Cerebellar cortex (tissue), 1 donor: ENCODE data around the gene SPEF2.
"Not testable (repeated sequence)": the region's sequence is repeated elsewhere in the genome, so short reads cannot be mapped to it uniquely, and the experiment has no call there.

Experiments used
- DNase-seq: peaks from one replicate; pipeline ENCODE4 v3.0.0-alpha.2; 2015; ENCODE audit warnings: low spot score

Gene SPEF2

DNA sequence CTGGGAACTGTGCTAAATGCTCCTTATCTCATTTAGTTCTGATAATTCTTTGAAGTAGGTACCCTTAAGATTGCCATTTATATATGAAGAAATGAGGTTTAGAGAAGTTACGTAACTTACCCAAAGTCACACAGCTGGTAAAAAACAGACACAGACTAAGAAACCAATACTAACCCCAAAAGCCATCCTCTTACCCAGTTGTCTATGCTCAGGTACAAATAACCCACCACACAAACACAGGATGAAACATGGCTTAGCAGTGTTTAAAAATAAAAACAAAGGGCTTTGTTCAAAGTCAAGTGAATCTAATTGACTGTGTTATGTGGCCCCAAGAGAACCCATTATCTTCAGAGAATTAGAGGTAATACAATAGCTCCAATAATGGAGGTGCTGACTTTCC lies 202.0 kb downstream of the SPEF2 start:
- no peak for DNase-seq

DNA sequence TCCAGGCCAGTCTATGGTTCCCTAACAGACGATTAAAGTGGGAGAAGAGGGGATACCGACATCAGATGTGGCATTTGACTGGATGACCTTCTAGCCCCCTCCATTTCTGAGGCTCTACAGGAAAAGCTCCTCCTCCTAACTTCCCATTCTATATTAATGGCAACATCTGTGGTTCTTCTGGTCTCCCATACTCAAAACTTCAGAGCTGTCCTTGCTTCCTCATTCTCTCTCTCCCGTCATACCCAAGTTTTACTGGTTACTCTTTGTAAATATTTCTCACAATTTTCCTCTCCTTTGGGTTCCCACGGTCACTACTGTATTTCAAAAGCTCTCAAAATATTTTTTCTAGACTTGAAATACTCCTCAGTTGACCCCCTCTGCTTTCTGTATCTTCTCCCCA lies 203.1 kb downstream of the SPEF2 start:
- no peak for DNase-seq

DNA sequence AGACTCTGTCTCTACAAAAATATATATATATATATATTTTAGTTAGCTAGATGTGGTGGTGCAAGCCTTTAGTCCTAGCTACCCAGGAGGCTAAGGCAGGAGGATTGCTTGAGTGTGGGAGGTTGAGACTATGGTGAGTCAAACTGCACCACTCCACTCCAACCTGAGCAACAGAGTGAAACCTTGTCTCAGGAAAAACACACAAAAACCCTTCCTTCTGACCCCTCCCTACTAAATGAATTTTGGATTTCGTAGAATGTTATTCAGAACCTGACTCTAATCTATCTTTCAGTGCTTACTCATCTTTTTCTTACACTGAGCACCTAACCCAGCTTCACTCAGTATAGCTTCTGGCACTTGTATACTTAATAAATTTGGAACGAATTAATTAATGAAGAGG lies 203.8 kb downstream of the SPEF2 start:
- DNase-seq = no peak

DNA sequence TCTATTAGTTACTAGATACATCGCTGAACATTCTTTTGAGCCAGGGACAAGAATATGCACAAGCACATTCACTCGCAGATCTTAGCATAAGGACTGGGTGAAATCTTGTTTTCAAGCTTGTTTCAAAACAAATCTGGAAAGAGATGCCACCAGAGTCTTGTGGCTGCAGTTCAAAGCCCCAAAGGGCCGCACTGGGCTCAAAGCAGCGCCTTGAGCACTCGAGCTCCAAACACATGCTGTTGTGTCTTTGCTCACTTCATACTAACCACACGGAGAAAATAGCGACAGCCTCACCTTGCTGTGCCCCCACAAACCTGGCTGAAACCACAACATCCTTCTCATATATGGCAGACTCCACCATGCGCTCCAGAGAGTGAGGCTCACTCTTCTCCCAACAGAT lies 204.8 kb downstream of the SPEF2 start:
- no peak for DNase-seq

DNA sequence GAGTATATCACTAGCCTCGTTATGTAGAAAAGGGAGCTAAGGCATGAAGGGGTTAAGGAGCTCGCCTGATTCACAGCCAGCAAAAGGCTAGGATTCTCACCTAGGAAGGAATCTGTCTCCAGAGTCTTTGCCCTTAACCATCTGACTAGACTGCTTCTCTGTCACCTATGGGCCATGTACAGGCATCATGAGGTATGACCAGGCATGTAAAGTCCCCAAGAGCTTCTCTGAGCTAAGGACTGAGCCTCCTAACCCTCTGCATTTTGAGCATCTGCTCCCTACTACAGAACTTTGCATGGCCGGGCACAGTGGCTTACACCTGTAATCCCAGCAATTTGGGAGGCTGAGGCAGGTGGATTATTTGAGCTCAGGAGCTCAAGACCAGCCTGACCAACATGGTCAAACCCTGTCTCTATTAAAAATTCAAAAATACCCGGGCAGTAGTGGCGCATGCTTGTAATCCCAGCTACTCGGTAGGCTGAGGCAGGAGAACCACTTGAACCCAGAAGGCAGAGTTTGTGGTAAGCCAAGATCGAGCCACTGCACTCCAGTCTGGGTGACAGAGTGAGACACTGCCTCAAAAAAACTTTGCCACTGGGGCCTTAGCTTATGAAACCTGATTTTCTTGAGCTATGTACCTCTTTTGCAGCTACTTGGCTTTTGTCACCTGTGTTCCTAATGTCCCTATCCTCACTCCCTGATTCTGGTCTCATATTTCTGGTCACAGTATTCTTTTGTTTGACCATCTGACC lies 205.9 kb downstream of the SPEF2 start:
- no peak for DNase-seq

DNA sequence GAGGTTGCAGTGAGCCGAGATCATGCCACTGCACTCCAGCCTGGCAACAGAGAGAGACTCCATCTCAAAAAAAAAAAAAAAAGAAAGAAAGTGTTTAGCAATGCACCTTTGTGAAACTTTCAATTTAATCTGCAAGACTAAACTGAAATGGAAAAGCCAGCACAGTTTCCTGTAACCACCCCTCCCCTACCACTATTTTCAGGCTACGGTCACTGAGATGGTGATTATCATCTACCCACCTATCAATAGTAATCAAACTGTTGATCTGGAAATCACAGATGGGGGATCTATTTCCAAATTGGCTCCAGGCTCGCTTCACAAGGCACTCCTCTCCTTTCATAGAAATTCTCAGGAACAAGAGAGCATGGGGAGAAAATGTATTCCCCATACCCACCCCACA lies 208.4 kb downstream of the SPEF2 start:
- no peak for DNase-seq

DNA sequence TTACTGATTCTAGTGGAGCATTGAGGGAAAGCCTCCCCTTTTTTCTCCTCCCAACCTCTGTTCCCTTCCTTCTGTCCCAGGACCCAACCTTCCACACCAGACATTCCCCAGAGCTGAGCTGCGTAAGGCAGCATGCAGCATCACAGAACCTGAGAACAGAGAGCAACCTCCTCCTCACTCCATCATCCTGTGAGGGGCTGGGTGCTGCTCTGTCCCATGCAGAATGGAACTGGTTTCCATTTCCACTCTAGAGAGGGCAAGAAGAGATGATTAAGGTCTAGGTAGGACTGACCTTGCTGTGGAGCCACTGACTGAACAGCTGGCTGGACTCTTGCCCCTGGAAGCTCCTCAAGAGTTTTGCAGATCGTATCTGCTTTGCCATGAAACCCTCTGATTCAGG lies 208.9 kb downstream of the SPEF2 start:
- DNase-seq = no peak

DNA sequence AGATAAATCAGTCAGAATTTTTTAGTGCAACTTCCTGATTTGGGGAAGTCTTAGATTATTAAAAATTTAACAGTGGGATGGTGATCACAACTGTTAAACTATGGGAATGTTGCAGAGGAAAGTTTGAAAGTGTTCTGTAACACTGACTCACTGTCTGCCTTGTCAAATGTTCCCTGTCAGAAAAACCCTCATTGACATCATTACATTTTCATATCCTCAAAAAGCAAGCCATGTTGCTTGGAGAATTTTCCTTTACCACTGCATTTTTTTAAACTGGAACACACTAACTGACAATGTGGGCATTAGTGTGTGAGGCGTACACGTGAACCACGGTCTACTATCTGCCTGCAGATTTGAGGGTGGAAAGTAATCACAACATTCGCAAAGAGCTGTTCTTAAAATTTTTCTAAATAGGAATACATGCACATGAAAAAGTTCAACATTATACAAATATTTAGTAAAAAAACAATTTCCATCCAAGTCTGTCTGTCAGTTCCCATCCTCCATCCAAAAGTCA lies 210.5 kb downstream of the SPEF2 start:
- no peak for DNase-seq

DNA sequence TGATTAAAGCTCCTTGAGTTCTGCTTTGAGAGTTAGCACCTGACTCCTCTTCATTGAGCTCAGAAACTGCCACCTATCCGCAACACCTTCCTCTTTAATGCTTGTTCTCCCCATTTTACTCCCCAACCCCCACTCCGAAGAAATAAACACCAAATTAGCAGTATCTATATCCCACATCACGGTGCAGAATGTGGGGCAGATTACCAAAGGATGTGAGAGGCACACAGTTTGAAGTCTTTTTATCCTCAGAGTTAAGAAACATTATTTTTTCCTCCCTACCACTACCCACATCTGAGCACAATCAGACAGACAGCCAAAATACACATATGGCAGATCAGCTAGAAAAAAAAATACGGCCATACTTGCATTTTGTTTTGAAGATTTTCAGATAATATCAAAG lies 212.9 kb downstream of the SPEF2 start:
- no peak for DNase-seq

DNA sequence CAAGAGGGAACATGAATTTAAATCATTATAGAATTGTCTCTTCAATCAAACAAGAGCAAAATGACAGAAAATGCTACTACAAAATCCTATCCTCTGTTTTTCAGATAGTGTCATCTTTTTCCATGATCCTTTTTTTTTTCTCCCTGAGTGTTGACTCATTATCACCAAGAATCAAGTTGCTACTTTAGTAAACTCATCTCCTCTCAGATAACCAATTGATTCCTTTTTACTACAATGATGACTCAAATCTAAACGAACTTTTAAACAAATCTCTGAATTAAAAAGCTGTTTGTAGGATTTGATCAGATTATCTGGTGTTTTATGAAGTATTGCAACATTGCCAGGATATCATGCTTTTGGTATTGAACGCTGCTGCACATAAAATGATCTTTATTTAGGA lies 215.1 kb downstream of the SPEF2 start:
- no peak for DNase-seq

DNA sequence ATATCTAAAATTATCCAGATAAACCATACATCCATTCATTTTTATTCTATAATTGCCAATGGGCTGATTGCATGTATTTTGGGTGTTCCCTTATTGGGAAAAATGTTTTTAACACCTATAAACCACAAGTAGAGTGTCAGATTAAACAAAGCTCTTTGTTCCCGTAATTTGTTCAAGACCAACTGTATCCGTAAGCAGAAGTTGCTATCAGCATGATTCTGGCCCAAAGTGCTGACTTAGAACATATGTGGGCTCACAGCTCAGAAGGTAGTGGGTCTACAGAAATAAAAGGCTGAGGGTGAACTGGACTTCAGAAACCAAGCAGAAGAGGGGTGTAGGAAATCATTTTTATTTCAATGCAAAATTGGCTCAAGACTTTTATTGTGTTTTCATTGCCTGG lies 215.6 kb downstream of the SPEF2 start:
- DNase-seq = no peak

DNA sequence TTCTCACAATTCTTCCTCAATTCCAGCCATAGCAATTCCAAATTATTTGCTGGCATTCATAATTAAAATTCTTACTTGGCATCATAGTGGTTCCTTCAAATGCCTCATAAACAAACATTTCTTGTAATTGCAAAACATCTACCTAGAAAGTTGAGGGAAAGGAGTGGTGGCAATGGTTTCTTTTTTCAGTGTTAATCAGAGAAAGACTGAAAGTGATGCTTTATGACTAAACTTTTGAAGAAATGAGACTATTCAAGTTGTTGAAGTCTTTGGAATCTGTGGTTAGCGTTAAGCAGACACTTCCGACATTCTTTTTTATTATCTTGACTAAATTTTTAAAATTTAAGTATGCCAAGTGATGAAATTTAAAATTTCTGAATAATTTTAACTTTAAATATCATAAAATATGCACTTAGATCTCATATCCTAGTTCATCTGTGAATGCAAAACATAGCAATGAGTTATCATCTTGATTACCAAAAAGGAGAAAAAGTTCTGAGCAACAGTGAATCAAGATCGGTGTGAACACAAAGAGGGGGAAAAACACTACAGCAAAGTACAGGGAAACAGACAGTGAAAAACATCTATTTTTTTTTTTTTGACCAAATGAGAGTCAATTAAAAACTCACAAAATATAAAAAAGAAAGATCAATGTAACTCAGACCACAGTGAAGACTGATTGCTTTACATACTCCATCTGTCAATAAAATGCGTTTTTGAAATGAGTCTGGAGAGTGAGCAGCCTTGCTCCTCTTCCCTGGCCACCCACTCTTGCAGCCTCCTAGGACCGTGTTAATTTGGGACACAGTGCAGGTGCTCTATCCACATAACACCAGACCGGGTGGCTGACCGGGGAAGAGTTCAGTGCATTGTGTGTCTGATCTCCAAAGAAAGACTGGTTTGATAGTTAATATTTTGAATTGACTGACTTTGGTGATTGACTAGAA lies 218.4 kb downstream of the SPEF2 start:
- DNase-seq = no peak

DNA sequence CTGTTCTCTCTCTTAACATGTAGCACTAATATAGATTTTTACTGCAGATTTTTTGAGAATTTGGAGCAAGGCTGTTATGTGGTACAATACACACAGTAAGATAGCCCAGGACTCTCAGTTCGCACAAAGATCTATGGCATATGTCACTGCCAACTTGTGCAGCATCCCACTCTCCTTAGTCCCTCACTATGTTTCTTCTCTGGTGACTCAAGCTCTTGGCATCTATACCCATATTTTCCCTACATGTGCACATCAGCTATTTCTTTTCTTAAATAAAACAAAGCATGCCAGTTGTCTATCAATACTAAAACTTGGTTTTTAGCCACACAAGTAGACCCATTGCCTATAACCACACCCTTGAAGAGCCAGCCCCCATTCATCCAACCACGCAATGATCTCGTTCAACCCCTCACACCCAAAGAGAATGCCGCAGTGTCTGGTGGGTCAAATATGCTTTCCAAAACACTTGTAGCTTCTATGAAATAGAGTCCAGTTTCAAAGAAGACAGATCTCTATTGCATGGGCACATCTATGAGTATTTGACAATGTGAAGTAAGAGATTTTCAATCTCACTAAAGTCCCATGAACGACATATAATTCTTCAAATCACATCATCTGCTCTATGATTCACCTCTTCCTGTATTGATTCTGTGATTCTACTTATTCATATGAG lies 220.8 kb downstream of the SPEF2 start:
- no peak for DNase-seq

DNA sequence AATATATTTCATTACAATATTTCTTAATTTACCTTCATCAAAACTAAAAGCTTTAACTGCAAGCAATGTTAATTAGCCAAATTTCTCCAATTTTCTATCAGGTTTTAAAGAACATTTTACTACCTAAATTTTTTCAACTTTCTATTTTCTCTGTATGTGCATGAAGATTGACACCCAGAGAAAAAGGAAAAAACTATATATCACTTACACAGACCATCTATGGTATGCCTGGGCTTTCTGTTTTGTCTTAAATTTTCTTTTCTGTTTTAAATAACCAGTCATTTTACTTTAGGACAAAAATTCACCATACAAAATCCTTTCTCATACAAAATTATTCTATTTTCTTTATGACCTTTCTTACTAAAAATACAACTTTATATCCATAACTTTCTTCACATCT lies 225.2 kb downstream of the SPEF2 start:
- no peak for DNase-seq

DNA sequence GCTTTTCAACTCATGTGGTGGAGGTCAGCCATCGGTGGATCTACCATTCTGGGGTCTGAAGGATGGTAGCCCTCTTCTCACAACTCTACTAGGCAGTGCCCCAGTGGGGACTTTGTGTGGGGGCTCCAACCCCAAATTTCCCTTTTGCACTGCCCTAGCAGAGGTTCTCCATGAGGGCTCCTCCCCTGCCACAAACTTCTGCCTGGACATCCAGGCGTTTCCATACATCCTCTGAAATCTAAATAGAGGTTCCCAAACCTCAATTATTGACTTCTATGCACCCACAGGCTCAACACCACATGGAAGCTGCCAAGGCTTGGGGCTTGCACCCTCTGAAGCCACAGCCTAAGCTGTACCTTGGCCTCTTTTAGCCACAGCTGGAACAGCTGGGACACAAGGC lies 227.8 kb downstream of the SPEF2 start:
- DNase-seq = not testable (repeated sequence)

DNA sequence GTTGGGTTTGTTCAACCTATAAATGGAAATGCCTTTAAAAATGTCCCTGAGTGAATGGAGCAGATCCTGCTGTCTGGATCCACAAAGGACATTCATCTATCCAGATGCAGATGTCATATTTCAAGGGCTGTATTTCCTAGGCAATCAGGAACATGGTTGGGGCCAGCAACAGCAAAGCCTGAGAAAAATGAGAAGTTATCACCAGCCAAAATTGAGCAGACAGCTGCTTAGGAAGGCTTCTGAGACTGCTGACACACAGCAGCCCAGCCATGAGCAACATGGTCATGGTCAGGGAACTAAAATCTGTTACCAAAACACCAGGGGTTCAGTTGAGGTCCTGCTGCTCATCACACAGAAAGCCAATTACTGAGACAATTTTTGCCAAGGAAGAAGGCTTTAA lies 229.8 kb downstream of the SPEF2 start:
- no peak for DNase-seq

DNA sequence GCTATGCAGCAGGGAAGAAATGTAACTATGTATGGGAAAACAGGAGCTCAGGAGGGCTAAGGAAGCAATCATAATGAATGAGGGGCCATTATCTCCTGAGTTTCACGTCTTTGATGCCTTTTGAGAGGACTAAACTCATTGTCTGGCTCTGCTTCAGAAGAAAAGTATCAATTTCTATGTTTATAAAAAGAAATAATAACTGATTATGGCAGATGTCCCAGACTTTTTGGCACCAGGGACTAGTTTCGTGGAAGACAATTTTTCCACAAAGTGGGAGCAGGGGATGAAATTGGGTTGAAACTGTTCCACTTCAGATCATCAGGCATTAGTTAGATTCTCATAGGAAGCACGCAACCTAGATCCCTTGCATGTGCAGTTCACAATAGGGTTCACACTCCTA lies 230.3 kb downstream of the SPEF2 start:
- no peak for DNase-seq

DNA sequence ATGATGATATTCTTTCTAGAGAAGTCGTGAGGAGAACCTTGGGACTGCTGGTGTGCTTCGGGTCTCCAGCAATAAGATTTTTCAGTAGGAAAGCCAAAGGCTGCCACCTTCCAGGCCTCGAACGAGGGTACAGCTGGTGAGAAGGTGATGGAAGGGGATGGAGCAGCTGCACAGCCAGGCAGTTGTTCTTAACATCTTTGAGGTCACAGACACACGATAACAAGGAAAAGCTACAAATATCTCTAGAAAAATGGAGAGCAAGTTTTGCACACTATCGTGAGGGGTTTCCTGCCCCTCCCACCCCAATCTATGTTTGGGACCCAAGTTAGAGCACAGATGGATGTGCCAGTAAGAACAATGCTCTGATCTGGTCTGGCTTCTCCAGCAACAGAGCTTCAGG lies 232.2 kb downstream of the SPEF2 start:
- DNase-seq = no peak

DNA sequence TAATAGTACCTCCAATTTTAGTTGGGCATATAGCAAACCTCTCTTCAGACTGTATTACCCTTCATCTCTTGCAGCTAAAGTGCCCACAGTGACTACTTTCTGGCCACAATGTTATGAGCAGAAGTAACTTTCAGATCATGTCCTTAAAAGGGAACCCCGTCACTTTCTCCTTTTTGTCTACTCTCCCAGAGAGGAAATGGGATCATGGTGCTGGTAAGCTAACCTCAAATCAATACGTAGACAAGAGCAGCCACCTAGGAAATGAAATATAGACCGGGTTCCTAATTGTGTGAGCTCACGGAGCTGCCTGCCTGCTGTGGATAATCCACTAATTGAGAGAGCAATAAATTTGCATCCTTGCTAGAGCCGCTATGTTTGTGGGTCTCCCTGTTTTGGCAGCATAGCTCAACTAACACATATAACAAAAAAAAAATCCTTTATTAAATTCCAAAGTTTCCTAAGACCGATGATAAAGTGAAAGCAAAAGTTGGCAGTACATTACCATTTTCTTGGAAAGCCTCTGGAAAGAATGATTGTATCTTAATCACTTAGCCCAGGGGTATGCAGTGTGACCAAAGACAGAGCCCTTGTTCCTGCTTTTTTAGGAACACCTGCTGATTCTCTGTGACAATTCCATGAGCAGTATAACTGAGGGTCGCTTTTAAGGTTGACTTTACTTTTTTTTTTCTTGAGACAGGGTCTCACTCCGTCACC lies 233.5 kb downstream of the SPEF2 start:
- DNase-seq = no peak

DNA sequence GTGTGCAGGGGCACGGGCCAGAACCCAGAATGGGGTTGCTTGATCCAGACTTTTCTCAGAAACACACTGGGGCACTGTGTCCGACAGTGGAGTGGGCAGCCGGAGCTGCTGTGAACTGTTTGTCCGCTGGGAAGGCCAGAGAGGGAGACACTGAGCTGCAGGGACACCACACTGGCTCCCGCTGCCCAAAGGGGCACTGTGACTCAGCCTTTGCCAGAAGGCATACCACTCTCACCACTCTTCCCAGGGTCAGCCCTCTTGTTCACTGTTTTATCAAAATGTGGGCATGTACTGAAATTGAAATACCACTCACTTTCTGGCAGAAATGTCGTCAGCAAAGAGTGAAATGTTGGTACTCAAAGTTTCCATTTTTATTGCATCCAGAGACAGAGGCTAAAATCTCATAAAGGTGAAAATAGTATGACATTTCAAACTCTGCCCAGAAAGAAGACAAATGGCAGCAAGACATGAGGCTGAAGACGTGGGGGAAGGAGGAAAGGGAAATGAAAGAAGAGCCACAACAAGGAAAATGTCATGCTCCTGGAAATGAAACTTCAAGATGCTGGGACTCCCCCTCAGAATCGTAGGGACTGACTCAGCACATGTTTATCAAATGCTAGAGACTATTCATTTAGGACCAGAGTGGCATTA lies 234.5 kb downstream of the SPEF2 start:
- DNase-seq = no peak

DNA sequence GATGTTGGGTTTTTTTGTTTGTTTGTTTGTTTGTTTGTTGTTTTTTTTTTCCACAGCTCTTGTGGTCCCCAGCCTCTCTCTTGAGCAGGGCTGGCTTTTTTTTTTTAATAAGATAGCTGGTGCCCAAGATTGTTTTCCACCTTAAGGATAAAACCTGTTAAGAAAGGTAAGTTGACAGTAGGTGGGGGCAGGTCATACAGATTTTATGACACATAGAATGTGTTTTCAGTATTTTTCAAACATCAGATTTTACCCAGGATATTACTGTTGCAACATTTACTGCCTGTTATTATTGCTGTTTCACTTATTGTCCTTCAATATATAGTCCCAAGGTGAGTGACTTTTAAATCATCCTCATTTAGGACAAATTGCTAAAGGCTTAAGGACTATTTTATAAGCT lies 235.1 kb downstream of the SPEF2 start:
- no peak for DNase-seq
